Activated CD8-positive, alpha-beta memory T cell treated with anti-CD3 and anti-CD28 coated beads for 1 hour (primary cell): ENCODE results near the gene ZFAND2B.

Experiments
- DNase-seq, 2 donors: peaks; one replicate each; pipeline ENCODE4 v3.0.0-alpha.2; 2020; ENCODE audit warnings: low read depth in 1 of 2; ENCODE audit errors: extremely low read depth in 1 of 2

ZFAND2B gene

GRCh38 chr2:219204425-219205164, 2.0 kb upstream of the ZFAND2B start:
- DNase-seq = no peak

- DNase-seq = no peak
Observed at GRCh38 chr2:219205165-219205538, 1.4 kb upstream of the ZFAND2B start.

GRCh38 chr2:219205981-219206327, 628 bp upstream of the ZFAND2B start:
- DNase-seq = no peak

- no peak for DNase-seq
Observed at GRCh38 chr2:219207134-219207883, 727 bp downstream of the ZFAND2B start.

DNA sequence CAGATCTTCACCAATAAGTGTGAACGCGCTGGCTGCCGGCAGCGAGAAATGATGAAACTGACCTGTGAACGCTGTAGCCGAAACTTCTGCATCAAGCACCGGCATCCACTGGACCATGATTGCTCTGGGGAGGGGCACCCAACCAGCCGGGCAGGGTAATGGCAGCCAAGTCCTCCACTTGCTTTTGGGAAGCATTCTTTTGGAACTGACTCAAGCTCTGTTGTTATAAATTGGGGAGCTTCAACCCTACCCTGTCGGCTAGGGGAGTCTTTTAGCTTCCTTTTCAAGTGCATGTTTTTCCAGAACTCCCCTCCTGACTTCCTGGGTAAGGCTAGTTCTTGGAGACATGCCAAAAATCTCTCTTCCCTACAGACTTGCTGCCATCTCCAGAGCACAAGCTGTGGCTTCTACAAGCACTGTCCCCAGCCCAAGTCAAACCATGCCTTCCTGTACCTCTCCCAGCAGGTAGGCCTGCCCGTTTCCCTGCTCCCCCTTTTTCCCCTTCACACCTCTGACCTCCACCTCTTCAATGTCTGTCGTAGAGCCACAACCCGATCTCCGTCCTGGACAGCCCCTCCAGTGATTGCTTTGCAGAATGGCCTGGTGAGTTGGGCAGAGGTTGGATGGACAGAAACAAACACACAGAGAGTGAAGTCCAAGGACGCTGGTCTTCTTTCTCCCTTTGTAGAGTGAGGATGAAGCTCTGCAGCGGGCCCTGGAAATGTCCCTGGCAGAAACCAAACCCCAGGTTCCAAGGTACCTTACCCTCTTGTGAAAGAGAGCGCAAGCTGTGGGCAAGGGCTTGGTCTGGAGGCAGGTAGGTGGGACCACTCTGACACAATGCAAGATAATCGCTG, 1.5 kb downstream of the ZFAND2B start:
- no peak for DNase-seq

GRCh38 chr2:219209236-219210195, 2.9 kb downstream of the ZFAND2B start:
- no peak for DNase-seq

GRCh38 chr2:219210196-219210885, 3.8 kb downstream of the ZFAND2B start:
- DNase-seq = no peak

DNA sequence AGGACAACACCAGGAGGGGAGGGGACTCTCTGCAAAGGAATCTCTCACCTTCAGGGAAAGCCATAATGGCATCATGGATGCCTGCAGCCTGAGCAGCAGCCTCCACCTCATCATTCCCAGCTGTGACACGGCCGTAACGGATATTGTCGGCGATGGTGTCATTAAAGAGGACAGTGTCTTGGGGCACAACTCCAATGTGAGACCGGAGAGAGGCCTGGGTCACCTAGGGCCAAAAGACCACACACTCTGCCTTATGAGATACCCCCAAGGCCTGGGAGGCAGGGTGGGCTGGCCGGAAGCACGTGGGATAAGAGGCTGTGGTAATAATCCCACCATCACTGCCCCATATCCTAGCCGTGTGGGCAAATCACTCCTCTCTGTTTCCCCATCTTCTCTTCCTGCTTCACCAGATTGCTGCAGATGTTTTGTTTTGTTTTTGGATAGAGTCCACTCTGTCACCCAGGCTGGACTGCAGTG, 4.3 kb downstream of the ZFAND2B start:
- no peak for DNase-seq

DNA sequence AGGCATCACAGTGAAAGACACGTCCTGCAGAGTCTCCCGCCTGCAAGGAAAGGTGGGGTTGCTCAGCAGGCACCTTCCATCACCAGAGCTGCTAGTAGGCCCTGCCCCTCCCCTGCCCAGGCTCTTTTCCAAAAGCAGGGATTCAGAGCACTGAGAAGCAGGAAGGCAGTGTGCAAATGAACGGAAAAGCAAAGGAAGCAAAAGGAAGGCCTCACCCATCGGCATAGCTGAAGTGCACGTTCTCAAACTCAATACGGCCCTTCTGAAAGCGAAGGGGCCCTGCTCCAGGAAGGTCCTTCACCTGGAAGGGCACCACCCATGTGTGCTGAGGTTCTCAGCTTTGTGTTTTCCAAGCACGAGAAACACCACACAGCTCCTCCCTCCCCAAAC, 6.4 kb downstream of the ZFAND2B start:
- DNase-seq = no peak

DNA sequence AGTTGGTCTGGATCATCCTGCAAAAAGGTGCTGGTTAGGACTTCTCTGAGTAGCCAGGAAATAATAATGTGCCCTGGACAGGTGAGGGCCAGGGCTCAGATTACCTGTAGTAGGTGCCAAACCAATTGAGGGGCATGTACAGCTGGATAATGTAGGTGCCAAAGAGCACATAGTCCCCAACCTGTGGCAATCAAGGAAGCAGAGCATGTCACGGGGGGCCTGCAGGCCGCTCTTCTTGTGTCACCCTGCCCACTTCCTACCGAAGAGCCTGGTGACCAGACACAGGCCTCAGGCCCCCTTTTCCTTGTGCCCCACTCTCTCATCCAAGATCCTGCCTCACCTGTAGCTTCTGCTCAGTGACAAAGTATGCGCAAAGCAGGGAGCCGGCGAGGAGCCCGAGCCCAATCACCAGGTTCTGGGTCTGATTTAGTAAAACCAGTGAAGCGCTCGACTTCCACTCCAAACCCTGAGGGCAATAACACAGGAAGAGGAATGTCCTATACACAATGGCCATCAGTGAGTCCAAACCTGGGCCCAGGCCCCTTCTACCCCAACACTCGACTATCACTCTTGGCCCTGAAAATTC, 7.0 kb downstream of the ZFAND2B start:
- DNase-seq = no peak

DNA sequence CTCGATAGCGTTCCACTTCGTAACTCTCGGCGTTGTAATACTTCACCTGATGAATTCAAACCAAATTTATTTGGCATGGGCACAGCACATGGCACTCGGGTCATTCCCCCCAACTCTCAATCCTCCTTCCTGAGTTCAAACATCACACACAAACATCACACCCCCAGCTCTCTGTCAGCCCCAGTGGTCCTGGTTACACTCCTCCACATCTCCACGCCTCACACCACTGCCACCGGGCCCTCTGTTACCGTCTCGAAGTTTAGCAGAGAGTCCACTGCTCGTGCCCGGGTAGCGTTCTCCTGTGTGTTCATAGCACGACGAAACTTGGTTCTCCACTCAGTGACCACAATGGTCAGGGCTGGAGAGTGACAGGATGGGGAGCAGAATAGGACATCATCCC, 7.6 kb downstream of the ZFAND2B start:
- DNase-seq = no peak

- DNase-seq = no peak
Observed at GRCh38 chr2:219214786-219215185, 8.2 kb downstream of the ZFAND2B start.

- no peak for DNase-seq
Observed at GRCh38 chr2:219215871-219216534, 9.4 kb downstream of the ZFAND2B start.

DNA sequence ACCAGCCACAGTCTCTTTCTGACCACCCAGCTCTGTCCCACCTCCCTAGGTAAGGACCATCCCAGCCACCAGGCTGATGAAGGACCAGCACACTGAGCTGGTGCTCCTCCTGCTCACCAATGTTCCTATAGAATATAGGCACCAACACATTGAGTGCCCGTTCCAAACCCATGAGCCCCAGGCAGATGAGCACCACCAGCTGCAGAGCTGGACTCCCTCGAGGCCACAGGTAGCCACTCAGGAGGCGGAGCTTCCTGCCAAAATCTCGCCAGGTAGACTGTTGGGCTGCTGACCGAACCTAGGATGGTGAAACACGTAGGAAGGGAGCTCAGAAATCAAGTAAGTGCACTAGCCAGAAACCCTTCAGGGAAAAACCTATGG, 9.9 kb downstream of the ZFAND2B start:
- DNase-seq = no peak

DNA sequence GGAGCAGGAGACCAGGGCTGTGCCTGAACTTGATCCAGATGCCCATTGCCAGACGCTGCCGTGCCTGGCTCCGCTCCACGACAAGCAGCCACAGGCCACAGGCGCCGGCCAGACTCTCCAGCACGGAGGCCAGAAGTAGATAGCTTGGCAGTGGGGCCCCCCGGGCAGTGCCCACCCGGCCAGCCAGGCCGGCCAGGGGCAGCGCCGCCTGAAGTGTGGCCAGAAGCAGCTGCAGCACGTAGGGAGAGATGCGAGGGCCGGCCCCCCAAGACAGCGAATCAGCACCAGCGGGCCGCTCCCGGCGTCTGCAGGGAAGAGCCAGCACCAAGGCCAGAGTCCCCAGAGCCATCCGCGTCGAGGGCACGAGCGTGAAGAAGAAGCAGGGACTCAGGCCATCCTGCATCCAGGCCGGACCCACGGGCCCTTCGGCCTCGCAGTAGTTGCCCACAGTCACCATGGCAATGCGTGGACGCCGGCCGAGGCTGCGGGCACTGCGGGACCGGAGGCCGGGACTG, 11.7 kb downstream of the ZFAND2B start:
- DNase-seq = no peak

- DNase-seq = peak; percentile 68 to 73
Observed at GRCh38 chr2:219218732-219219701, 12.4 kb downstream of the ZFAND2B start, which contains the start of gene ABCB6. ABCB6 (minus strand) TSS chr2:219218958; CDS start chr2:219218673, 285 bp downstream.

- DNase-seq = no peak
Observed at GRCh38 chr2:219219784-219220532, 13.4 kb downstream of the ZFAND2B start.
